Central memory CD4-positive, alpha-beta T cell (primary cell): ENCODE data around the gene USP50.
"Not testable (repeated sequence)": the region's sequence is repeated elsewhere in the genome, so short reads cannot be mapped to it uniquely, and the experiment has no call there.

Experiments used
- DNase-seq: peaks from one replicate; pipeline ENCODE4 v3.0.0; 2022
- total RNA-seq, 3 experiments: gene quantifications; one replicate each; lab custom pipeline; 2026; lab: John Stamatoyannopoulos, UW

Gene USP50
- total RNA-seq, result 0.19 to 0.49 (median 0.46) reads per million in 3 experiments

DNA sequence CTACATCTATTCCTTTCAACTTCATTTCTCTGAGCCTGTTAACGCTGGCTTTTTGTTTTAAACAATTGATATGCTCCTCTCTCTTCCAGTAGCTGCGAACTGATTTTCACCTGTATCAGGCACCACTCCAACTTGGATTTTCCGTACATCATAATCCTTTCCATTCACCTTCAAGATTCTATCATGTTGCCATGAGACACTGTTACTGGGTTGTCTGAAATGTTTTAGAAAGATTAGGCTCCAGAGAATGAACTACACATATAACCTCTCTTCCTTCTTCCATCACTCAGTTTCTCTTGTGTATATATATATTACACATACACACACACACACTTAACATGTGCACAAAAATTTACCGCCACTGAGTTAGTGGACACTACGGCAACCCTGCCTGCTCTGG, at the start of gene USP50:
Gene USP50 (minus strand): TSS at position 101 of the 400 bp plus-strand sequence. CDS start 141 bp downstream, outside the sequence.
- DNase-seq, result no peak

DNA sequence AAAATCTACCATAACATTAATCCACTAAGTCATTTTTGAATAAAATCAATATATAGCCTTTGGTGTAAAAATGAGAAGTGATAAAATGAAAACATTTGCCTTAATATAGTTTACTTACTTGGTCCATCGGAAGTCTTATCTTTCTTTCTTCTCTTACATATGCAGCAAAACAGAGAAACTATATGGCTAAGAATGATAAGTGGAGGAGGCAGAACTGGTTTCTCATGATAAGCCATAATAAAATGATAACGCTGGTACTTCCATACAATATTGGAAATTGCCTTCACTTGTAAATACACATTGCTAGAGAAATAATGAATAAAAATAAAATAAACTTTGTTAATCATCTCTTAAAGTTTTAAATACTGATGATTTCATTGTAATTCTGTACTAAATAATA, 47.8 kb upstream of the USP50 start:
- DNase-seq, result no peak

DNA sequence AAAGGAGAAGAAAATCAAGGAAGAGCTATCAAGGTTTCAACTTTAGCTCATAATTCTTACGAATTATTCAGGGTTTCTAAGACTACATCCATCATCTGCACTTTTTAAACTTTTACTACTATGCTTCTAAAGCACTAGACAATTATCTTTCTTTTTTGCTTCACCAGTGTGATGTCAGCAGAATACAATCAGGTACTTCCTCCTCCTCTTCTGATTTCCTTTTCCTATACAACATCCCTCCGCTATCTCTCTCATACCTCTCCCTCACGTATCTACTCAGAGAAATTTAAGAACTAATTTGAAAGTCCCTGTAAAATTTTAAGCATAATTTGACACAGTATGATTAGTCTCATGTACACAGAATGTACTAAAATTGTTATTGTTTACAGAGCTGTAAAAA, 47.3 kb upstream of the USP50 start:
- DNase-seq, result no peak

DNA sequence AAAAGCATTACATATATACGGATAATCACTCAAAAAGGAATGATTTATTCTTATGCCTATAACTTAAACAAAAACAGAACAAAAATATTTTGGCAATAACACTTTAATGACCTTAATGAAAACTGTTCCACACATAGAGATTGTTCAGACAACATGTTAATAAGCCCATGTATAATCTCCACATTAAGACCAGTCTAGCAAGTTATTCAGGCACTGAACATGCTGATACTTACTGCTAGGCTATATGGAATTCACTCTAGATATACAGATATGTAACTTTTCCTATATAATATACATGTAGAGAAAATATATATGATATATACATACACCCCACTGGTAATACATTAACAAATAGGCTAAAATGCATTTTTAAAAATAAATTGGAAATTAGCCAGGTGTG, 43.8 kb upstream of the USP50 start:
- no peak for DNase-seq

GRCh38 chr15:50577492-50577891, 31.0 kb upstream of the USP50 start:
- DNase-seq, result no peak

DNA sequence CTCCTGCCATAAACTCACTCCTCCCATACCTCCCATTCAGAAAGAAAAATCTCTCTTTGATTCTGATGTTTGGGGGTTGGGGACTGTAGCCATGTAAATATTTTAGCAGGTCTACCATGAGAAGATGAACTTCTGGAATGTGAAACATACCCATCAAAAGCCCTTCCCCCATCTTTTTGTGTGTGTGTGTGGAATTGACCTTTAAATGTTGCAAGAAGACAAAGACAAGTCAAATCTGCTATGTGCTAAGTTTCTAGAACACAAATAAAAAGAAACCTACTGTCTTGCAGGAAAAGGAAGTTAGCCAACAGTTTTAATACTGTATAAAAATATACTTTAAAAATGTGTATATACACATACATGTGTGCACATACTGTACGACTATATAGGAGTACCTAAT, 29.7 kb upstream of the USP50 start:
- DNase-seq, result no peak

DNA sequence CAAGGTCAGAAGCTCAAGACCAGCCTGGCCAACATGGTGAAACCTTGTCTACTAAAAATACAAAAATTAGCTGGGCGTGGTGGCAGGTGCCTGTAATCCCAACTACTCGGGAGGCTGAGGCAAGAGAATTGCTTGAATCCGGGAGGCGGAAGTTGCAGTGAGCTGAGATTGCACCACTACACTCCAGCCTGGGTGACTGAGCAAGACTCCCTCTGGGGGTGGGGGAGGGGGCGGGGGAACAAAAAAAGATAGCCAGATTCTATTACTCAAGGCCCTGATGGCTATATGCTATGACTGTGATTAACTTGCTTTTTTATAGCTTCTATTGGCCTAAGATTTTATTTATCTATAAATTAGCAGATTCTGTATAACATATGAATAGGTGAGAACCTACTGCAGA, 27.4 kb upstream of the USP50 start:
- not testable (repeated sequence) for DNase-seq

- no peak for DNase-seq
These were observed 17.3 kb upstream of the USP50 start for GRCh38 chr15:50563756-50564155.

- no peak for DNase-seq
These were observed 16.5 kb upstream of the USP50 start for GRCh38 chr15:50562735-50563640.

DNA sequence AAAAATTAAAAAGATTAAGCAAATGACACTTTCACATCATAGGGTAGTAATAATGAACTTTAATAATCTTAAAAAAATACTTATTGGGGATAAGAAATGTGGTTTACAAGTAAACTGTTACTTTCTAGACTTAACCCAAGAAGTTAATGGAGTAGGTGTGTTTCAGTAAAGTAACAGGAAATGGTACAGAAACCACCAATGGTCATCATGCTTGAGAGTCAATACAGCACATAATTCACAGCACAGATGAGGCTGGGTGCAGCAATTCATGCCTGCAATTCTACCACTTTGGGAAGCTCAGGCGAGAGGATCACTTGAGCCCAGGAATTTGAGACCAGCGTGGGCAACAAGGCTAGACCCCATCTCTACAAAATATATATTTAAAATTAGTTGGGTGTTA, 11.5 kb upstream of the USP50 start:
- DNase-seq, result no peak

GRCh38 chr15:50556642-50557371, 10.3 kb upstream of the USP50 start:
- no peak for DNase-seq

DNA sequence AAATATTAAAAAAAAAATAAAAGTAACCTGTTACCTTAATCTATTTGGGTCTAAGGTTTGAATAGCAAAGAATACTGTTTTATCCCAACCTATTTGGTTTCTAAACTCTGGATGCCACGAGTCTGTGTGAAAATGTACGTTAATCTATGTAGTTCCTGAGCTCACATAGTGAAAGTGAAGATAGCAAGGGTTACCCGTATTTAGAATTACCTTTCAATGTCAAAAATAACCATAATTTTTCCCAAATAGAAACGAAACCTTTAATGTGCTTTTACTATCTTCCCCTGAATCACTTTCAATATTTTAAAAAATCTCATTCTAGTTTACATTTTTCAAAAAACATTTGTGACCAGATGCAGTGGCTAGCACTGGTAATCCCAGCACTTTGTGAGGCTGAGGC, 5.8 kb upstream of the USP50 start:
- DNase-seq, result no peak

- DNase-seq, result no peak
These were observed 2.9 kb upstream of the USP50 start for GRCh38 chr15:50549326-50549725.

DNA sequence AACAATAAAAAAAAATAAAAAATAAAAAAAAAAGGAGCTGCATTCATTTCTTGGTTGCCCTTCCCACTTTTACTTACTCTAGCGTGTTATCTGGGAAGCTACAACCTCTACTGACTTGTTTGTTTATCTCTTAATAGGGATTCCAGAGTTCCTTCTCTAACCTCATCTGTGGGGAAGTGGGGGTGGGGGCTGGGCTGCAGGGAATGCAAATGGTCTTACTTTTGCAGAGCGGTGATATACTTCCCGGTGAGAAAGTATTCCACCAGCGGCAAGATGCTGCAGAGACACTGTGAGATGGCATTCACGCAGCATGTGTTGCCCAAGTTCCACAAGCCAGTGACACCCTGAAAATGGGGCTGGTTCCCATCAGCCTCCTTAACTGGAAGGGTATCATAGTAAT, 2.1 kb downstream of the USP50 start:
- no peak for DNase-seq

DNA sequence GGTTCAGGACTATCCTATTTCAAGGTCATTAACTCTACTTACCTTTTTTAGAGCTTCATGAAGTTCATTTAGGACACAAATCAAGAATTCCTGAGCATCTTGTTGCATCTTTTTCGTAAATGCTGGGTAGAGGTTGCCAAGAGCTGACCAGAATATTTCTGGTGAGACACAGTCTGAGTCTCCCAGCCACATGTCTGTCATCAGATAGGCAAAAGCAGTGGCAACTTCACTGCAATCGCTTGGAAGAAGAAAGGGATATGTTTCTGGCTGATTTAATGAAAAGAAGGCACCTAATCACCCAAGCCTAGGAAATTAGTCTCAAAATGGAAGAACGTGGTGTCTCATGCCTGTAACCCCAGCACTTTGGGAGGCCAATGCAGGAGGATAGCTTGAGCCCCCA, 2.9 kb downstream of the USP50 start:
- no peak for DNase-seq

- DNase-seq, result no peak
These were observed 3.6 kb downstream of the USP50 start for GRCh38 chr15:50542887-50543210.

GRCh38 chr15:50531766-50532165, 14.7 kb downstream of the USP50 start:
- no peak for DNase-seq

- no peak for DNase-seq
These were observed 15.3 kb downstream of the USP50 start for GRCh38 chr15:50531163-50531562.

DNA sequence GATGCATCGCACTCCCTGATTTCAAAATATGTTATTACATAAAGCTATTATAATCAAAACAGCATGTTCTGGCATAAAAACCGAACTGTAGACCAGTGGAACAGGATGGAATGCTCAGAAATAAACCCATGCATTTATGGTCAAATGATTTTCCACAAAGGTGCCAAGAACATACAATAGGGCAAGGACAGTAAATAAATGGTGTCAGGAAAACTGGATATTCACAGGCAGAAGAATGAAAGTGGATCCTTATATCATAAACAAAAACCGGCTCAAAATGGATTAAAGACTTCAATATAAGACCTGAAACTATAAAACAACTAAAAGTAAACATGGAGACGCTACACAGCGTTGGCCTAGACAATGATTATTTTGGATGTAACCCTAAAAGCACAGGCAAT, 22.6 kb downstream of the USP50 start:
- DNase-seq, result no peak

GRCh38 chr15:50519740-50520425, 26.6 kb downstream of the USP50 start:
- DNase-seq, result no peak

DNA sequence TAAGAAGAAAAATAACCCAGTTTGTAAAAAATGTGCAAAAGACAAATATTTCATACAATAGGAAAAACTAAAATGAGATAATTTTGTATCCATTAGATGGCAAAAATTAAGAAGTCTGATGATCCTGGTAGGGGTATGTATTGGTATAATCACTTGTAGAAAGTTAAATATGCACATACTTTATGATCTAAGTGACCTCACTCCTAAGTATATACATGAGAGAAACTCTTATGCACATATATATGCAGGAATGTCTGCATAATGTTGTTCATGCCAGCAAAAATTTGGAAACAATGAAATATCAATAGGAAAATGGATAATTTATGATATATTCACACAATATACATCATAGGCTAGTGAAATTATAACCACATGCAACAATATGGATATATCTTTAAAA, 33.5 kb downstream of the USP50 start:
- DNase-seq, result no peak

DNA sequence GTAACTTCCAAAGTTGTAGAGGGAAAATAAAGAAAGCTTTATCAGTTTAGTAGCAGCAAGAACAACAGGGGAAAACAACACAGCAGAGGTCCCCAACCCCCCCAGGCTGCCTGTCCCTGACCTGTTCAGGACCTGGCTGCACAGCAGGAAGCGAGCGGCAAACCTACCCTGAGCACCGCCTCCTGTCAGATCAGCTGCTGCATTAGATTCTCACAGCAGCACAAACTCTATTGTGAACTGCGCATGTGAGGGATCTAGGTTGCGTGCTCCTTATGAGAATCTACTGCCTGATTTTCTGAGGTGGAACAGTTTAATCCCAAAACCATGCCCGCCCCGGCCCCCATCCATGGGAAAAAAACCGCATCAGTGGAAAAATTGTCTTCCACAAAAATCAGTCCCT, 40.3 kb downstream of the USP50 start:
- no peak for DNase-seq

DNA sequence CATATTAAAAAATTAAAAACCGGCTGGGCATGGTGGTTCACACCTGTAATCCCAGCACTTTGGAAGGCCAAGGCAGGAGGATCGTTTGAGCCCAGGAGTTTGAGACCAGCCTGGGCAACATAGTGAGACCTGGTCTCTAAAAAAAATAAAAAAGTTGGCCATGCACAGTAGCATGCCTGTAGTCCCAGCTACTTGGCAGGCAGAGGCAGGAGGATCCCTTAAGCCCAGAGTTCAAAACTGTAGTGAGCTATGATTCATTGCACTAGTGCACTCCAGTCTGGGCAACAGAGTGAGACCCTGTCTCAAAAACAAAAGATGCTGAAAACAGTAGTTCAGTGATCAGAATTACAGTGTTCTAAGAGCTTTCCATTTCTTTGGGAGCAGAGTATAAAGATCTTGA, 40.8 kb downstream of the USP50 start:
- DNase-seq, result not testable (repeated sequence)

DNA sequence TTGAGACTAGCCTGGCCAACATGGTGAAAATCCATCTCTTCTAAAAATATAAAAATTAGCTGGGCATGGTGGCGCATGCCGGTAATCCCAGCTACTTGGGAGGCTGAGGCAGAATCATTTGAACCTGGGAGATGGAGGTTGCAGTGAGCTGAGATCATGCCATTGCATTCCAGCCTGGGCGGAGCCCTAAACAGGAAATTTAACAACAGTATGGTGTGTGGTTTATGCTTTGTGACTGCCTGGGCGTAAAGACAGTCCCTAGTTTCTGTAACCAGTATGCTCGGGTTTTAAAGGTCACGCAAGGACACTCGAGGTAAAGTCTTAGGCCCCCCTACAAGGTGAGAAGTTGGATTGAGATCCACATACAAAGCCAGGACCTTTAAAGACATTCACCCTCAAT, 43.3 kb downstream of the USP50 start:
- no peak for DNase-seq
